ENCODE results near the gene TBC1D19. TPM values are rescaled to one million over a fixed set of nuclear protein-coding genes. Genes with fewer than 3 reads are reported as not detected.

TBC1D19 gene
- total RNA-seq, 1 donor from 2014 or later, result 9.7 TPM

GRCh38 chr4:26802790-26803189 is 218.9 kb downstream of the TBC1D19 start:
- TF ChIP-seq CTCF (IDR thresholded peaks at IDR 0.05; ENCODE audit: insufficient read depth, low read length, severe bottlenecking), result no peak
- no peak for DNase-seq (ENCODE audit: low read depth)
- Histone ChIP-seq H3K36me3 (ENCODE audit: control insufficient read depth, insufficient read depth, low read length) (no peaks in the 10 kb centered on the region), H3K27me3 (ENCODE audit: control insufficient read depth, insufficient read depth, low read length) (no peaks in the 10 kb centered on the region), H3K4me3 (ENCODE audit: low read depth, low read length) (no peak overlapping the region)
- no peak for FAIRE-seq

DNA sequence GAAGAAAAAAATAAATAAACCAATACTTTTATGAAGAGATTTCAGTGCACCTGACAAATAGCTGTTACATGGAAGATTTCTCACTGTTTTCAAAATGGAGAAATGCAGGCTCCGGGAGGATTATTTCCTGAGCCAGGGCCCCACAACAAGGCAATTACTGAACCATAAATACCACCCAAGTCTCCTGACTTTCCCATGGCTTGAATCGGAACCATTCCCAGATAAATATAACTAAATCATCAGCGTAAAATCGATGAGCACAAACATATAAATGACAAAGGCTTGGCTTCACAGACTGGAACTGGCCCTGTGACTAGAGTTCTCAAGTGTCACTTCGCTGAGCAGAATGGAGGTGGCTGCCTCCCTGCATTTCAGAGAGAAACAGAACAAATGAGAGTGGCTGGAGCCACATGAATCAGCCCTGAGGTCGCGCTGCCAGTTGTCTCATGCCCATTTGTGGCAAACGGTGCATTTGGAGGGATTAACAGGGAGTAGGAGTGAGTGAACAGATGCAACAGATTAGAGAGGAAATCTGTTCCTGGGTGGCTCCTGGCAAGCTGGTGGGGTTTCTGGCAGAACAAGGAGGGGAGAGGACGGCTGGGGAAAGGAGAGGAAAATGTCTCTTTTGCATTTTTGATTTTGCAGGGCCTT is 219.5 kb downstream of the TBC1D19 start:
- no peak overlapping the region for H3K4me3 ChIP-seq (ENCODE audit: low read depth, low read length)
- no peaks in the 10 kb centered on the region for H3K27me3 ChIP-seq (ENCODE audit: control insufficient read depth, insufficient read depth, low read length)
- TF ChIP-seq CTCF (IDR thresholded peaks at IDR 0.05; ENCODE audit: insufficient read depth, low read length, severe bottlenecking), result no peak
- DNase-seq (ENCODE audit: low read depth) (no peak), FAIRE-seq (no peak)
- no peaks in the 10 kb centered on the region for H3K36me3 ChIP-seq (ENCODE audit: control insufficient read depth, insufficient read depth, low read length)

DNA sequence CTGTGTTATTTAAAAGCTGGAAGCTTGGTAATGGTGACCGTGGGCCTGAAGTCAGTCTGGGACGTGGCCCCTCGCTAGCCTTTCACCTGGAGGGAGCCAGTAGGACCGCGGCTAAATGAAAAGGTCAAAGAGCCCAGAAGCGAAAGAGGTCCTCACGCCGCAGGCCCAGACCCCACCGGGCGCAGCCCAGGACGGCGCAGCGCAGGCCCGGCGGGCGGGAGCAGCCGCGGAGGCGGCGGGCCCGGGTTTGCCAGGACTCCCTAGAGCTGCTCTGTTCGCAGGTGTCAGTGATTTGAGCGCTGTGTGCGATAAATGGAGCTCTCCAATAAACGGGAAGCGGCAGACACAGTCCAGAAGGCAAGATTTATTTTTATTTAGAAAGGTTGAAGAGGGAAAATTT is 220.6 kb downstream of the TBC1D19 start:
- FAIRE-seq, result no peak

GRCh38 chr4:26804925-26805324 is 221.0 kb downstream of the TBC1D19 start:
- H3K4me3 ChIP-seq (ENCODE audit: low read depth, low read length), result no peak overlapping the region
- H3K36me3 ChIP-seq (ENCODE audit: control insufficient read depth, insufficient read depth, low read length), result no peaks in the 10 kb centered on the region
- DNase-seq (ENCODE audit: low read depth) (no peak), FAIRE-seq (no peak)
- TF ChIP-seq CTCF (IDR thresholded peaks at IDR 0.05; ENCODE audit: insufficient read depth, low read length, severe bottlenecking), result no peak
- no peaks in the 10 kb centered on the region for H3K27me3 ChIP-seq (ENCODE audit: control insufficient read depth, insufficient read depth, low read length)

More for the DNA sequence above, 220.6 kb downstream of the TBC1D19 start:
- TF ChIP-seq CTCF (IDR thresholded peaks at IDR 0.05; ENCODE audit: insufficient read depth, low read length, severe bottlenecking), result no peak
- Histone ChIP-seq H3K27me3 (ENCODE audit: control insufficient read depth, insufficient read depth, low read length) (no peaks in the 10 kb centered on the region), H3K4me3 (ENCODE audit: low read depth, low read length) (no peak overlapping the region), H3K36me3 (ENCODE audit: control insufficient read depth, insufficient read depth, low read length) (no peaks in the 10 kb centered on the region)
- no peak for DNase-seq (ENCODE audit: low read depth)

Other genes with a start within 250 kb of the TBC1D19 start
- not detected in 2 replicates for gene CCKAR, start 93.6 kb upstream of the TBC1D19 start, total RNA-seq

Data from bronchial epithelial cell (primary cell).